BE2C (cell line): ENCODE results near the gene ARHGEF26. TPM values are rescaled to one million over a fixed set of nuclear protein-coding genes. Genes with fewer than 3 reads are reported as not detected.
A peak's percentile ranks its signal among the peaks of the same experiment; 100 is the strongest.

Source experiments
- DNase-seq: peaks from one replicate; pipeline ENCODE4 v3.0.0-alpha.2; 2020
- H3K27me3 ChIP-seq: fragments of 250-450 bp; sonication (Bioruptor Pico); 2 replicates; pipeline ENCODE4 v1.5.1; 2020; ENCODE audit warnings: mild to moderate bottlenecking
- H3K36me3 ChIP-seq: fragments of 250-450 bp; sonication (Bioruptor Pico); 2 replicates; pipeline ENCODE4 v1.5.1; 2020; ENCODE audit warnings: mild to moderate bottlenecking
- H3K4me1 ChIP-seq: fragments of 250-450 bp; sonication (Bioruptor Pico); 2 replicates; pipeline ENCODE4 v1.5.1; 2020
- H3K4me3 ChIP-seq: 2 replicates; pipeline ENCODE4 v1.5.1; 2011; ENCODE audit warnings: low read depth, low read length
- H3K9me3 ChIP-seq: fragments of 250-450 bp; sonication (Bioruptor Pico); 2 replicates; pipeline ENCODE4 v1.5.1; 2020
- polyA plus RNA-seq: library from polyadenylated mRNA; unstranded; fragments of >200 nt; gene quantifications from one replicate; pipeline ENCODE4 v1.2.1, GENCODE V29; 2012; ENCODE audit warnings: low read depth, missing spikeins; ENCODE audit not compliant: insufficient read length, insufficient read depth
- TF ChIP-seq, protein P1 (sequence below): IDR thresholded peaks from 2 replicates; pipeline ENCODE4 v1.5.1; 2012; ENCODE audit warnings: mild to moderate bottlenecking, low read depth, low read length

Gene ARHGEF26, protein sequence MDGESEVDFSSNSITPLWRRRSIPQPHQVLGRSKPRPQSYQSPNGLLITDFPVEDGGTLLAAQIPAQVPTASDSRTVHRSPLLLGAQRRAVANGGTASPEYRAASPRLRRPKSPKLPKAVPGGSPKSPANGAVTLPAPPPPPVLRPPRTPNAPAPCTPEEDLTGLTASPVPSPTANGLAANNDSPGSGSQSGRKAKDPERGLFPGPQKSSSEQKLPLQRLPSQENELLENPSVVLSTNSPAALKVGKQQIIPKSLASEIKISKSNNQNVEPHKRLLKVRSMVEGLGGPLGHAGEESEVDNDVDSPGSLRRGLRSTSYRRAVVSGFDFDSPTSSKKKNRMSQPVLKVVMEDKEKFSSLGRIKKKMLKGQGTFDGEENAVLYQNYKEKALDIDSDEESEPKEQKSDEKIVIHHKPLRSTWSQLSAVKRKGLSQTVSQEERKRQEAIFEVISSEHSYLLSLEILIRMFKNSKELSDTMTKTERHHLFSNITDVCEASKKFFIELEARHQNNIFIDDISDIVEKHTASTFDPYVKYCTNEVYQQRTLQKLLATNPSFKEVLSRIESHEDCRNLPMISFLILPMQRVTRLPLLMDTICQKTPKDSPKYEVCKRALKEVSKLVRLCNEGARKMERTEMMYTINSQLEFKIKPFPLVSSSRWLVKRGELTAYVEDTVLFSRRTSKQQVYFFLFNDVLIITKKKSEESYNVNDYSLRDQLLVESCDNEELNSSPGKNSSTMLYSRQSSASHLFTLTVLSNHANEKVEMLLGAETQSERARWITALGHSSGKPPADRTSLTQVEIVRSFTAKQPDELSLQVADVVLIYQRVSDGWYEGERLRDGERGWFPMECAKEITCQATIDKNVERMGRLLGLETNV
- polyA plus RNA-seq, result 0.19 TPM

GRCh38 chr3:154120961-154121700, at the start of gene ARHGEF26:
ARHGEF26 (plus strand) TSS chr3:154121390; CDS start chr3:154121993, 603 bp downstream.
- TF ChIP-seq, protein P1, sequence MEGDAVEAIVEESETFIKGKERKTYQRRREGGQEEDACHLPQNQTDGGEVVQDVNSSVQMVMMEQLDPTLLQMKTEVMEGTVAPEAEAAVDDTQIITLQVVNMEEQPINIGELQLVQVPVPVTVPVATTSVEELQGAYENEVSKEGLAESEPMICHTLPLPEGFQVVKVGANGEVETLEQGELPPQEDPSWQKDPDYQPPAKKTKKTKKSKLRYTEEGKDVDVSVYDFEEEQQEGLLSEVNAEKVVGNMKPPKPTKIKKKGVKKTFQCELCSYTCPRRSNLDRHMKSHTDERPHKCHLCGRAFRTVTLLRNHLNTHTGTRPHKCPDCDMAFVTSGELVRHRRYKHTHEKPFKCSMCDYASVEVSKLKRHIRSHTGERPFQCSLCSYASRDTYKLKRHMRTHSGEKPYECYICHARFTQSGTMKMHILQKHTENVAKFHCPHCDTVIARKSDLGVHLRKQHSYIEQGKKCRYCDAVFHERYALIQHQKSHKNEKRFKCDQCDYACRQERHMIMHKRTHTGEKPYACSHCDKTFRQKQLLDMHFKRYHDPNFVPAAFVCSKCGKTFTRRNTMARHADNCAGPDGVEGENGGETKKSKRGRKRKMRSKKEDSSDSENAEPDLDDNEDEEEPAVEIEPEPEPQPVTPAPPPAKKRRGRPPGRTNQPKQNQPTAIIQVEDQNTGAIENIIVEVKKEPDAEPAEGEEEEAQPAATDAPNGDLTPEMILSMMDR, result no peak
- H3K27me3 ChIP-seq, result peaks cover 32% of the 10 kb centered on the region
- no peaks in the 10 kb centered on the region for H3K36me3 ChIP-seq
- no peaks in the 10 kb centered on the region for H3K9me3 ChIP-seq
- no peaks in the 10 kb centered on the region for H3K4me1 ChIP-seq
- peak; percentile 81 for DNase-seq
- peak within 1 kb of the TSS; percentile 59 for H3K4me3 ChIP-seq

GRCh38 chr3:154074966-154075365, 46.2 kb upstream of the ARHGEF26 start:
- Histone ChIP-seq H3K36me3 (no peaks in the 10 kb centered on the region), H3K4me1 (no peaks in the 10 kb centered on the region), H3K4me3 (no peak overlapping the region), H3K9me3 (no peaks in the 10 kb centered on the region), H3K27me3 (no peaks in the 10 kb centered on the region)
- TF ChIP-seq, protein P1, result no peak
- DNase-seq, result no peak

- no peaks in the 10 kb centered on the region for H3K4me1 ChIP-seq
- no peak overlapping the region for H3K4me3 ChIP-seq
- DNase-seq, result no peak
- TF ChIP-seq, protein P1, result no peak
- no peaks in the 10 kb centered on the region for H3K27me3 ChIP-seq
- no peaks in the 10 kb centered on the region for H3K9me3 ChIP-seq
- no peaks in the 10 kb centered on the region for H3K36me3 ChIP-seq
These were observed 42.5 kb upstream of the ARHGEF26 start for GRCh38 chr3:154078672-154079071.

- Histone ChIP-seq H3K27me3 (no peaks in the 10 kb centered on the region), H3K9me3 (no peaks in the 10 kb centered on the region), H3K4me3 (no peak overlapping the region), H3K36me3 (no peaks in the 10 kb centered on the region), H3K4me1 (no peaks in the 10 kb centered on the region)
- DNase-seq, result no peak
- TF ChIP-seq, protein P1, result no peak
These were observed 39.9 kb upstream of the ARHGEF26 start for GRCh38 chr3:154081305-154081704.

DNA sequence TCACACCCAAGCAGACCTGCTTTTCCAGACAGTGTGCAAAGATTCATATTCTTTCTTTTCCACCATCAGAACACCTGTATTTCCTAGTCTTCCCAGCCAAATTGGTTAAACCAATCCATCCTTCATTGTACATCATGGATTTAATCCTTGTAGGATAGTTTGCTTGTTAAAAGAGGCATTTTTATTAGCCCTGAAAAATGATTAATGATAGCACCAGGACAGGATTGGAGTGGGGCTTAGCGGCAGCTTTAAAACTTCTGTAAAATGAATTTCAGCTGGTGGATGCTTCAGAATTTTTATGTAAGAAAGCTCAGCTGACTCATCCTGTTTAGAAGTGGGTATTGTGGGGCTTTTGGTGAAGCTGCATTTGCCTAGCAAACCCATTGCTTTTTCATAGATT, 36.1 kb upstream of the ARHGEF26 start:
- TF ChIP-seq, protein P1, result no peak
- H3K4me1 ChIP-seq, result no peaks in the 10 kb centered on the region
- no peak for DNase-seq
- no peak overlapping the region for H3K4me3 ChIP-seq
- no peaks in the 10 kb centered on the region for H3K9me3 ChIP-seq
- no peaks in the 10 kb centered on the region for H3K36me3 ChIP-seq
- H3K27me3 ChIP-seq, result no peaks in the 10 kb centered on the region
